GM21526 (cell line): ENCODE data around the gene WDR33.
"Not testable (repeated sequence)": the region's sequence is repeated elsewhere in the genome, so short reads cannot be mapped to it uniquely, and the experiment has no call there.

Experiments
- ATAC-seq: cut with Tn5 transposase; IDR thresholded peaks from one replicate; pipeline ENCODE4 v1.9.1; 2021; ENCODE audit warnings: moderate library complexity; ENCODE audit not compliant: unreplicated experiment, low FRiP score

WDR33 gene

GRCh38 chr2:127810619-127811396, at the start of gene WDR33:
Gene WDR33 (minus strand): TSS chr2:127811171. CDS start chr2:127770981, 40,190 bp downstream.
- peak; percentile 96 for ATAC-seq

GRCh38 chr2:127860130-127860529, 49.2 kb upstream of the WDR33 start:
- ATAC-seq: no peak

- ATAC-seq: no peak
Measured at GRCh38 chr2:127859712-127860085, 48.7 kb upstream of the WDR33 start.

- ATAC-seq: no peak
Measured at GRCh38 chr2:127857265-127857808, 46.4 kb upstream of the WDR33 start.

GRCh38 chr2:127853671-127854070, 42.7 kb upstream of the WDR33 start:
- no peak for ATAC-seq

GRCh38 chr2:127852388-127852787, 41.4 kb upstream of the WDR33 start:
- ATAC-seq: no peak

- ATAC-seq: no peak
Measured at GRCh38 chr2:127847931-127848330, 37.0 kb upstream of the WDR33 start.

- no peak for ATAC-seq
Measured at GRCh38 chr2:127844973-127845372, 34.0 kb upstream of the WDR33 start.

GRCh38 chr2:127843677-127844076, 32.7 kb upstream of the WDR33 start:
- no peak for ATAC-seq

- ATAC-seq: no peak
Measured at GRCh38 chr2:127841466-127842178, 30.7 kb upstream of the WDR33 start.

GRCh38 chr2:127840893-127841292, 29.9 kb upstream of the WDR33 start:
- no peak for ATAC-seq

- no peak for ATAC-seq
Measured at GRCh38 chr2:127834951-127835350, 24.0 kb upstream of the WDR33 start.

- peak; percentile 98 for ATAC-seq
Measured at GRCh38 chr2:127829845-127830246, 18.9 kb upstream of the WDR33 start.

GRCh38 chr2:127826708-127827107, 15.7 kb upstream of the WDR33 start:
- ATAC-seq: not testable (repeated sequence)

- ATAC-seq: no peak
Measured at GRCh38 chr2:127826047-127826446, 15.1 kb upstream of the WDR33 start.

GRCh38 chr2:127820080-127820668, 9.2 kb upstream of the WDR33 start:
- no peak for ATAC-seq

GRCh38 chr2:127818794-127819425, 7.9 kb upstream of the WDR33 start:
- ATAC-seq: no peak

- no peak for ATAC-seq
Measured at GRCh38 chr2:127818241-127818640, 7.3 kb upstream of the WDR33 start.

GRCh38 chr2:127814677-127815076, 3.7 kb upstream of the WDR33 start:
- ATAC-seq: no peak

GRCh38 chr2:127812441-127812840, 1.5 kb upstream of the WDR33 start:
- ATAC-seq: not testable (repeated sequence)
